ENCODE results near the gene PIGT.

The PIGT gene

GRCh38 chr20:45444050-45444449 lies 28.1 kb downstream of the PIGT start:
- Histone ChIP-seq H3K4me3 (ENCODE audit: low read length) (no peak overlapping the region), H3K4me1 (ENCODE audit: insufficient read depth, low read length) (peaks cover 6% of the 10 kb centered on the region), H3K27me3 (ENCODE audit: insufficient read depth, low read length) (peaks cover 4% of the 10 kb centered on the region), H2AFZ (ENCODE audit: low read depth, low read length) (no peak overlapping the region), H3K36me3 (ENCODE audit: insufficient read depth, low read length) (no peaks in the 10 kb centered on the region), H3K9me3 (ENCODE audit: low read length) (no peaks in the 10 kb centered on the region)

DNA sequence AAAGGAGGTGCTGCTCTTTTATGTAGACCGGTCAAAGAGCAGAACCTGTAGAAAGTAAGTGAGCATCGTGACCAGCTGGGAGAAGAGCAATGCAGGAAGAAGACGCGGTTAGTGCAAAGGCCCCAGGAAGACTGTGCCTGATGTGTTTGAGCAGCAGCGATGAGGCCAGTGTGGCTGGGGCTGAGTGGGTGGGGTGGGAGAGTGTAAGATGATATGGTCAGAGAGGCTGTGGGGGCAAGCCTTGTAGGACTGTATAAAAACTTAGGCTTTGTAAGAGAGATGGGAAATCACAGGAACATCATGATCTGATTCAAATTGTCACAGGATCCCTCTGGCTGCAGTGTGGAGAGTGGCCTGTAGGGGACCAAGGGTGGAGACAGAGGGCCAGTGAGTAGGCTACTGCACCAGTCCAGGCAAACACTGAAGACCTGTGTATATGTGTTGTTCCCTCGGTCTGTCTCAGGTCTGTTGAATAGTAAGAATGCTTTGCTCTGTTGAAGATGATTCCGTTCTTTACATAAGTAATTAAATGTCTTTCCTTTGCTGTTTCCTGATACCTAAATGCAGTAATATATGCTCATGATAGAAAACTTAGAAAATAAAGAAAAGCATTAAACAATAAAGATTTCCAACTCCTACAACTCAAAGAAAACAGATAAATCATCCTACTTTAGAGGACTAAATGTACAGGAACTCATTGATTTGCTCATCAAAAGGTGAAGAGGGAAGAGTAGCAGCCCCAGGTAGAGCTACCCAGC lies 30.0 kb downstream of the PIGT start:
- peaks cover 6% of the 10 kb centered on the region for H3K4me1 ChIP-seq (ENCODE audit: insufficient read depth, low read length)
- H2AFZ ChIP-seq (ENCODE audit: low read depth, low read length) = no peak overlapping the region
- peaks cover 4% of the 10 kb centered on the region for H3K27me3 ChIP-seq (ENCODE audit: insufficient read depth, low read length)
- H3K36me3 ChIP-seq (ENCODE audit: insufficient read depth, low read length) = no peaks in the 10 kb centered on the region
- no peaks in the 10 kb centered on the region for H3K9me3 ChIP-seq (ENCODE audit: low read length)
- no peak overlapping the region for H3K4me3 ChIP-seq (ENCODE audit: low read length)

- H3K9me3 ChIP-seq (ENCODE audit: low read length) = no peaks in the 10 kb centered on the region
- H2AFZ ChIP-seq (ENCODE audit: low read depth, low read length) = no peak overlapping the region
- no peaks in the 10 kb centered on the region for H3K4me1 ChIP-seq (ENCODE audit: insufficient read depth, low read length)
- no peak overlapping the region for H3K4me3 ChIP-seq (ENCODE audit: low read length)
- H3K36me3 ChIP-seq (ENCODE audit: insufficient read depth, low read length) = no peaks in the 10 kb centered on the region
- H3K27me3 ChIP-seq (ENCODE audit: insufficient read depth, low read length) = peaks cover 9% of the 10 kb centered on the region
Observed at GRCh38 chr20:45448270-45448669, 32.3 kb downstream of the PIGT start.

- H2AFZ ChIP-seq (ENCODE audit: low read depth, low read length) = no peak overlapping the region
- no peak overlapping the region for H3K4me3 ChIP-seq (ENCODE audit: low read length)
- no peaks in the 10 kb centered on the region for H3K36me3 ChIP-seq (ENCODE audit: insufficient read depth, low read length)
- H3K9me3 ChIP-seq (ENCODE audit: low read length) = no peaks in the 10 kb centered on the region
- peaks cover 4% of the 10 kb centered on the region for H3K27me3 ChIP-seq (ENCODE audit: insufficient read depth, low read length)
- no peaks in the 10 kb centered on the region for H3K4me1 ChIP-seq (ENCODE audit: insufficient read depth, low read length)
Observed at GRCh38 chr20:45449528-45449927, 33.6 kb downstream of the PIGT start.

GRCh38 chr20:45450097-45450818 lies 34.3 kb downstream of the PIGT start:
- no peaks in the 10 kb centered on the region for H3K9me3 ChIP-seq (ENCODE audit: low read length)
- no peaks in the 10 kb centered on the region for H3K4me1 ChIP-seq (ENCODE audit: insufficient read depth, low read length)
- H2AFZ ChIP-seq (ENCODE audit: low read depth, low read length) = no peak overlapping the region
- H3K36me3 ChIP-seq (ENCODE audit: insufficient read depth, low read length) = no peaks in the 10 kb centered on the region
- peaks cover 4% of the 10 kb centered on the region for H3K27me3 ChIP-seq (ENCODE audit: insufficient read depth, low read length)
- H3K4me3 ChIP-seq (ENCODE audit: low read length) = no peak overlapping the region

DNA sequence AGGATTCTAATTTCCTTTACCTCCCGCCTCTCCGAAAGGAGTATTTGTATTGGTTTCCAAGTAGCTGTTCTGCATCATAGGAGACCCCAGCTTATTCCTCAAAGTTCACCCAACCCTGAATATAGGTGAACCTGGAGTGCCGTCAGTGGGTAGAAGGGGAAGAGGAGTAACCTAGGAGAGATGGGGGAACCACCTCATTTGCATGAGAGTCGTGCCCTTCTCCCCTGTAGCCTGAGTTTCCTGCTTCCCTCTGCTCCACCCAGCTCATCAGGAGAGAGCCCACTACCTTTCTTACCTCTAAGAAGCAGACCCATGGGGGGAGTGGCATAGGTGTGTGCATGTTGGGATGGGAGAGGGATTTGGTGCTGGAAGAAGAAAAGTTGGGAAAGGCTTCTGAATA lies 36.3 kb downstream of the PIGT start:
- no peak overlapping the region for H2AFZ ChIP-seq (ENCODE audit: low read depth, low read length)
- peaks cover 4% of the 10 kb centered on the region for H3K27me3 ChIP-seq (ENCODE audit: insufficient read depth, low read length)
- H3K4me3 ChIP-seq (ENCODE audit: low read length) = no peak overlapping the region
- no peaks in the 10 kb centered on the region for H3K9me3 ChIP-seq (ENCODE audit: low read length)
- no peaks in the 10 kb centered on the region for H3K36me3 ChIP-seq (ENCODE audit: insufficient read depth, low read length)
- H3K4me1 ChIP-seq (ENCODE audit: insufficient read depth, low read length) = no peaks in the 10 kb centered on the region

GRCh38 chr20:45452772-45453691 lies 37.1 kb downstream of the PIGT start:
- no peaks in the 10 kb centered on the region for H3K4me1 ChIP-seq (ENCODE audit: insufficient read depth, low read length)
- no peaks in the 10 kb centered on the region for H3K9me3 ChIP-seq (ENCODE audit: low read length)
- no peaks in the 10 kb centered on the region for H3K36me3 ChIP-seq (ENCODE audit: insufficient read depth, low read length)
- no peak overlapping the region for H3K4me3 ChIP-seq (ENCODE audit: low read length)
- H3K27me3 ChIP-seq (ENCODE audit: insufficient read depth, low read length) = peaks cover 4% of the 10 kb centered on the region
- no peak overlapping the region for H2AFZ ChIP-seq (ENCODE audit: low read depth, low read length)

GRCh38 chr20:45456632-45457031 lies 40.7 kb downstream of the PIGT start:
- Histone ChIP-seq H2AFZ (ENCODE audit: low read depth, low read length) (no peak overlapping the region), H3K9me3 (ENCODE audit: low read length) (no peaks in the 10 kb centered on the region), H3K4me3 (ENCODE audit: low read length) (no peak overlapping the region)

GRCh38 chr20:45459606-45460005 lies 43.7 kb downstream of the PIGT start:
- Histone ChIP-seq H3K9me3 (ENCODE audit: low read length) (no peaks in the 10 kb centered on the region), H3K36me3 (ENCODE audit: insufficient read depth, low read length) (no peaks in the 10 kb centered on the region), H3K27me3 (ENCODE audit: insufficient read depth, low read length) (peaks cover 11% of the 10 kb centered on the region), H2AFZ (ENCODE audit: low read depth, low read length) (no peak overlapping the region), H3K4me1 (ENCODE audit: insufficient read depth, low read length) (no peaks in the 10 kb centered on the region), H3K4me3 (ENCODE audit: low read length) (no peak overlapping the region)

More at GRCh38 chr20:45456632-45457031, 40.7 kb downstream of the PIGT start:
- Histone ChIP-seq H3K27me3 (ENCODE audit: insufficient read depth, low read length) (peaks cover 7% of the 10 kb centered on the region), H3K4me1 (ENCODE audit: insufficient read depth, low read length) (no peaks in the 10 kb centered on the region), H3K36me3 (ENCODE audit: insufficient read depth, low read length) (no peaks in the 10 kb centered on the region)

DNA sequence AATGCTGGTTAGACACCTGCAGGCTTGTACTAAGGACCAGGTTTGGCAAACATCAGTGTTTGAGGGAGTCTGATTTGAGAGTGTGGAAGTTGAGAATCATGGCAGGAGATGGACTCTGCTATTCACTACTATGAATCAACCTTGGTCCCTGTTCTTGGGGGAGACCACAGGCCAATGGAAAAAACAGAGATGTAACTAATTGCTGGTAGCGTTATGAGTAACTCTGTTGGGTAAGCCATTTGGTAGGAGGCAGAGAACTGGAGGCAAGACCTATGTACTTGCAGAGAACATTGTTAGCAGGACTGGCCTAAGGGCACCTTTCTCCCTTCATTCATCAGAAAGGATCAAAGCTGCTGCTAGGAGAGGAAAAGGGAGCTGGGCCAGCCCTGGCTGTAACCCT lies 45.3 kb downstream of the PIGT start:
- Histone ChIP-seq H3K27me3 (ENCODE audit: insufficient read depth, low read length) (peaks cover 20% of the 10 kb centered on the region), H3K4me3 (ENCODE audit: low read length) (no peak overlapping the region), H3K36me3 (ENCODE audit: insufficient read depth, low read length) (no peaks in the 10 kb centered on the region), H3K4me1 (ENCODE audit: insufficient read depth, low read length) (no peaks in the 10 kb centered on the region), H3K9me3 (ENCODE audit: low read length) (no peaks in the 10 kb centered on the region), H2AFZ (ENCODE audit: low read depth, low read length) (no peak overlapping the region)

- peaks cover 20% of the 10 kb centered on the region for H3K27me3 ChIP-seq (ENCODE audit: insufficient read depth, low read length)
Observed at GRCh38 chr20:45462711-45463509, 47.0 kb downstream of the PIGT start.

GRCh38 chr20:45463709-45464108 lies 47.8 kb downstream of the PIGT start:
- peaks cover 20% of the 10 kb centered on the region for H3K27me3 ChIP-seq (ENCODE audit: insufficient read depth, low read length)

More at GRCh38 chr20:45462711-45463509, 47.0 kb downstream of the PIGT start:
- Histone ChIP-seq H3K4me3 (ENCODE audit: low read length) (no peak overlapping the region), H3K9me3 (ENCODE audit: low read length) (no peaks in the 10 kb centered on the region), H3K36me3 (ENCODE audit: insufficient read depth, low read length) (no peaks in the 10 kb centered on the region), H2AFZ (ENCODE audit: low read depth, low read length) (no peak overlapping the region), H3K4me1 (ENCODE audit: insufficient read depth, low read length) (no peaks in the 10 kb centered on the region)

More at GRCh38 chr20:45463709-45464108, 47.8 kb downstream of the PIGT start:
- H3K4me3 ChIP-seq (ENCODE audit: low read length) = no peak overlapping the region
- H3K4me1 ChIP-seq (ENCODE audit: insufficient read depth, low read length) = no peaks in the 10 kb centered on the region
- no peaks in the 10 kb centered on the region for H3K36me3 ChIP-seq (ENCODE audit: insufficient read depth, low read length)
- H3K9me3 ChIP-seq (ENCODE audit: low read length) = no peaks in the 10 kb centered on the region
- H2AFZ ChIP-seq (ENCODE audit: low read depth, low read length) = no peak overlapping the region

Data from neuron (in vitro differentiated cells).